BLaER1 (cell line): ENCODE data around the gene MPI.
"Not testable (repeated sequence)": the region's sequence is repeated elsewhere in the genome, so short reads cannot be mapped to it uniquely, and the experiment has no call there.

Experiments
- H3K27ac ChIP-seq: shearing (Covaris generic); formaldehyde crosslinking; 2 replicates; pipeline ENCODE4 v1.8.1; 2022
- H3K27me3 ChIP-seq: shearing (Covaris generic); formaldehyde crosslinking; 2 replicates; pipeline ENCODE4 v1.8.1; 2022
- H3K36me3 ChIP-seq: shearing (Covaris generic); formaldehyde crosslinking; 2 replicates; pipeline ENCODE4 v1.8.1; 2022
- H3K4me1 ChIP-seq: shearing (Covaris generic); formaldehyde crosslinking; 2 replicates; pipeline ENCODE4 v1.8.1; 2022
- H3K4me2 ChIP-seq: shearing (Covaris generic); formaldehyde crosslinking; 2 replicates; pipeline ENCODE4 v1.8.1; 2022
- H3K4me3 ChIP-seq: shearing (Covaris generic); formaldehyde crosslinking; 2 replicates; pipeline ENCODE4 v1.8.1; 2022
- H3K9ac ChIP-seq: shearing (Covaris generic); formaldehyde crosslinking; 2 replicates; pipeline ENCODE4 v1.8.1; 2022
- H3K9me3 ChIP-seq: shearing (Covaris generic); formaldehyde crosslinking; 2 replicates; pipeline ENCODE4 v1.8.1; 2022
- H4K20me1 ChIP-seq: shearing (Covaris generic); formaldehyde crosslinking; 2 replicates; pipeline ENCODE4 v1.8.1; 2022
- Cebpa-rat ChIP-seq: shearing (Covaris generic); IDR thresholded peaks from 2 replicates; pipeline ENCODE4 v1.8.1; 2022

MPI gene

DNA sequence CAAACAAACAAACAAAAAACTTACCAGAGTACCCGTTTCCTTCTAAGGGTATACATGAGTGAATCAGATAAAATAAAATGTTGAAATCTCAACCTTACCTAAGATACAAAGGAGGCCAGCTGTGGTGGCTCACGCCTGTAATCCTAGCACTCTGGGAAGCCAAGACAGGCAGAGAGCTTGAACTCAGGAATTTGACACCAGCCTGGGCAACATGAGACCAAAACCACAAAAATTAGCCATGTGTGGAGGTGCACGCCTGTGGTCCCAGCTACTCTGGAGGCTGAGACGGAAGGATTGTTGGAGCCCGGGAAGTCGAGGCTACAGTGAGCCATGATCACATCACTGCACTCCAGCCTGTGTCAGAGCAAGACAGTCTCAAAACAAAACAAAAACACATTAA lies 27.8 kb downstream of the MPI start:
- Histone ChIP-seq H3K36me3 (peaks cover 97% of the 10 kb centered on the region), H3K27me3 (no peaks in the 10 kb centered on the region), H3K4me3 (no peak overlapping the region), H3K4me1 (no peaks in the 10 kb centered on the region), H3K27ac (no peak overlapping the region), H3K4me2 (no peak overlapping the region), H3K9ac (no peak overlapping the region), H3K9me3 (no peaks in the 10 kb centered on the region), H4K20me1 (peaks cover 27% of the 10 kb centered on the region)
- TF ChIP-seq Cebpa-rat, result no peak

DNA sequence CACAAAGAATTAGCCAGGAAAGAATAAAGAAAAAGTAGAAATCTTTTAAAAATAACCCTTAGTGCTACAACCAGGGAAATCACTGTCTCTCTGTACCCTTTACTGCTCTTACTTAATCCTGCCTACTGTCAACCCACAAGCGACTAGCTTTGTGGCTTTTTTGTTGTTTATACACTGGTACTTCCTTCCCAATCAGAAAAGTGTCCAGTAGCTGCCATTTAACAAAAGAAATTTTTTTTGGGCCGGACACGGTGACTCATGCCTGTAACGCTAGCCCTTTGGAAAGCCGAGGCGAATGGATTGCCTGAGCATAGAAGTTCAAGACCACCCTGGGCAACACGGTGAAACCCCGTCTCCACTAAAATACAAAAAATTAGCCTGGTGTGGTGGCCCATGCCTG lies 30.6 kb downstream of the MPI start:
- TF ChIP-seq Cebpa-rat, result no peak
- peaks cover 100% of the 10 kb centered on the region for H3K36me3 ChIP-seq

DNA sequence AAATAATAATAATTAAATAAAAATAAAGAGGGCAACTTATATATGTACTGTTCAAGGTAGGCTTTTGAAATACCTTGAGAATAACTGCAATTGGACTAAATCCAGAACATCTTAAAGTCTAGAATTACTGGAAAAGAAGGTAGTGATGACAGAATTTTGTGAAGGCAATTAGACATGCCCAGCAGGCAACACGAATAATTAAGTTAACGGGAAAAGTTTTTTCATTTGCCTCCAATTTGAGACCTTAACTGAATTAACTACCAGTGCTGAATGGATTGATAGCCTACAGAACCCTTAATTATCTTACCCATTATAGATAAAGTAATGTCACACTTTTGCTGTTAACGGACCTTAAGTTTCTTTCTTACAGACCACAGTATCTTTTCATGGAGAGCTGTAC lies 34.7 kb downstream of the MPI start:
- H3K4me1 ChIP-seq, result no peaks in the 10 kb centered on the region
- H3K4me3 ChIP-seq, result no peak overlapping the region
- no peak overlapping the region for H3K4me2 ChIP-seq
- peaks cover 74% of the 10 kb centered on the region for H4K20me1 ChIP-seq
- no peaks in the 10 kb centered on the region for H3K27me3 ChIP-seq
- no peak overlapping the region for H3K9ac ChIP-seq
- TF ChIP-seq Cebpa-rat, result no peak
- no peak overlapping the region for H3K27ac ChIP-seq
- H3K9me3 ChIP-seq, result no peaks in the 10 kb centered on the region
- peaks cover 100% of the 10 kb centered on the region for H3K36me3 ChIP-seq

More for the DNA sequence above, 30.6 kb downstream of the MPI start:
- H3K9me3 ChIP-seq, result no peaks in the 10 kb centered on the region
- H3K4me3 ChIP-seq, result no peak overlapping the region
- H3K9ac ChIP-seq, result no peak overlapping the region
- no peak overlapping the region for H3K27ac ChIP-seq
- no peaks in the 10 kb centered on the region for H3K27me3 ChIP-seq
- H4K20me1 ChIP-seq, result peaks cover 52% of the 10 kb centered on the region
- H3K4me1 ChIP-seq, result no peaks in the 10 kb centered on the region
- H3K4me2 ChIP-seq, result no peak overlapping the region

DNA sequence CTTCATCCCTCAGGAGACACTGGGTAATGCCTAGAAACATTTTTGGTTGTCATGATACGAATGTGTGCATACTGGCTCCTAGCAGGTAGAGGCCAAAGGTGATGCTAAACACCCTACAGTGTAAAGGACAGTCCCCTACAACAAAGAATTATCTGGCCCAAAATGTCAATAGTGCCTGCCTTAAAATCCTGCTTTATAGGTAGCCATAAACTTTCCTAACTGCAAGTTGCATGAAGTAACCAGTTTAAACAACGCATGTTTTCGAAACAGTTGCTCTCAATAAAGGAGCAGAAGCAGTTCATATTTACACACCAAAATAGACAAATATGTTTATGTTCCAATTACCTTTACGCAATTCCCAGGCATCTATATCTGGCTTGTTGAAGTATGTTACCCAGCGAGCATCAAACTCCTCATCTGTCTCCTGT lies 38.9 kb downstream of the MPI start:
- H3K4me2 ChIP-seq, result no peak overlapping the region
- H4K20me1 ChIP-seq, result peaks cover 91% of the 10 kb centered on the region
- H3K36me3 ChIP-seq, result peaks cover 91% of the 10 kb centered on the region
- H3K4me1 ChIP-seq, result no peaks in the 10 kb centered on the region
- TF ChIP-seq Cebpa-rat, result no peak
- no peak overlapping the region for H3K9ac ChIP-seq
- no peak overlapping the region for H3K4me3 ChIP-seq
- no peaks in the 10 kb centered on the region for H3K27me3 ChIP-seq
- H3K9me3 ChIP-seq, result no peaks in the 10 kb centered on the region
- no peak overlapping the region for H3K27ac ChIP-seq

DNA sequence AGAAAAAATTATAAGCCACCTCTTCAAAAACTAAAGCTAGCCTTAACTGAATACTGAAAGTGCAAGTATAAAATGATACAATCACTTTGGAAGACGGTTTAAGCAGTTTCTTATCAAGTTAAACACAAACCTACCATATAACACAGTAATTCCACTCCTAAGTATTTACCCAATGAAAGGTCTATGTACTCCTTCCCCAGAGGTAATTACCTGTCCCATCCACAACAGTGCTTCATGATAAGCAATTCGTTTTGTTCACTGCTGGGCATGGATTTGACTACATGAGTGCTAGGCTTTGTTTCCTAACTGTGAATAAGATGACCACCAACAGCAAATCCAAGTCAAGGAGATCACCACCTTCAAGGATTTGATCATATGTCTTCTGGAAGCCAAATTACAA lies 43.7 kb downstream of the MPI start:
- Histone ChIP-seq H3K9ac (no peak overlapping the region), H4K20me1 (peaks cover 84% of the 10 kb centered on the region)

DNA sequence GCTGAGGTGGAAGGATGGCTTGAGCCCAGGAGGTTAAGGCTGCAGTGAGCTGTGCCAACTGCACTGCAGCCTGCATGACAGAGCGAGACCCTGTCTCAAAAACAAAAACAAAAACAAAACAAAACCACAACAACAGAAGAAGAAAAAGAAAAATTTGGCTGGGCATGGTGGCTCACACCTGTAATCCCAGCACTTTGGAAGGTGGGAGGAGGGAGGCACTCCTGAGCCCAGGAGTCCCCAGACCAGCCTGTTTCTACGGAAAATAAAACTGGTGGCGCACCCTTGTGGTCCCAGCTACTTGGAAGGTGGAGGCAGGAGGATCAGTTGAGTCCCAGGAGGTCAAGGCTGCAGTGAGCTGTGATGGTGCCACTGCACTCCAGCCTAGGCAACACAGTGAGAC lies 45.4 kb downstream of the MPI start:
- not testable (repeated sequence) for H3K27ac ChIP-seq, H3K4me3 ChIP-seq, H3K9me3 ChIP-seq, H3K27me3 ChIP-seq, H3K9ac ChIP-seq
- peaks cover 35% of the 10 kb centered on the region for H3K4me1 ChIP-seq
- H3K36me3 ChIP-seq, result peaks cover 39% of the 10 kb centered on the region
- H3K4me2 ChIP-seq, result peak overlapping the region; percentile 40
- peaks cover 68% of the 10 kb centered on the region for H4K20me1 ChIP-seq

More for the DNA sequence above, 43.7 kb downstream of the MPI start:
- TF ChIP-seq Cebpa-rat, result no peak
- Histone ChIP-seq H3K27ac (no peak overlapping the region), H3K4me1 (peaks cover 34% of the 10 kb centered on the region), H3K4me3 (no peak overlapping the region), H3K36me3 (peaks cover 55% of the 10 kb centered on the region), H3K9me3 (no peaks in the 10 kb centered on the region), H3K4me2 (no peak overlapping the region), H3K27me3 (no peaks in the 10 kb centered on the region)

DNA sequence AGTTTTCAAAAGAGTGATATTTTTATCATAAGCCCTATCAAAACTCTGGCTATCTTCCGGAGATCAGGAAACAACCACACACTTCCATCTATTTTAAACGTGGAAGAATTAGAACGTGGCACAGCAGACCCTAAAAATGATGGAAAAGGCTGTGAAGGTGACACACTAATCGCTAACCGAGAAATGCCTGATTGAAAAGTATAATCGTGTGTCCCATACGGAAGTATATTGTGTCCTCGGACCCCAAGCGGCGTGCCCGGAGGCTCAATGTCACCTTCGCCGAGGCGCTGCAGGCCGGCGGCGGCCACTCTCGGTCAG lies 47.4 kb downstream of the MPI start:
- TF ChIP-seq Cebpa-rat, result no peak
- Histone ChIP-seq H3K27ac (peak overlapping the region; percentile 96), H3K27me3 (no peaks in the 10 kb centered on the region), H3K4me2 (peak overlapping the region; percentile 91), H3K9ac (peak overlapping the region; percentile 97), H3K36me3 (peaks cover 19% of the 10 kb centered on the region; the same call in 1 of the 2 replicates), H4K20me1 (peaks cover 49% of the 10 kb centered on the region), H3K4me3 (peak overlapping the region; percentile 97), H3K4me1 (peaks cover 35% of the 10 kb centered on the region), H3K9me3 (no peaks in the 10 kb centered on the region)

DNA sequence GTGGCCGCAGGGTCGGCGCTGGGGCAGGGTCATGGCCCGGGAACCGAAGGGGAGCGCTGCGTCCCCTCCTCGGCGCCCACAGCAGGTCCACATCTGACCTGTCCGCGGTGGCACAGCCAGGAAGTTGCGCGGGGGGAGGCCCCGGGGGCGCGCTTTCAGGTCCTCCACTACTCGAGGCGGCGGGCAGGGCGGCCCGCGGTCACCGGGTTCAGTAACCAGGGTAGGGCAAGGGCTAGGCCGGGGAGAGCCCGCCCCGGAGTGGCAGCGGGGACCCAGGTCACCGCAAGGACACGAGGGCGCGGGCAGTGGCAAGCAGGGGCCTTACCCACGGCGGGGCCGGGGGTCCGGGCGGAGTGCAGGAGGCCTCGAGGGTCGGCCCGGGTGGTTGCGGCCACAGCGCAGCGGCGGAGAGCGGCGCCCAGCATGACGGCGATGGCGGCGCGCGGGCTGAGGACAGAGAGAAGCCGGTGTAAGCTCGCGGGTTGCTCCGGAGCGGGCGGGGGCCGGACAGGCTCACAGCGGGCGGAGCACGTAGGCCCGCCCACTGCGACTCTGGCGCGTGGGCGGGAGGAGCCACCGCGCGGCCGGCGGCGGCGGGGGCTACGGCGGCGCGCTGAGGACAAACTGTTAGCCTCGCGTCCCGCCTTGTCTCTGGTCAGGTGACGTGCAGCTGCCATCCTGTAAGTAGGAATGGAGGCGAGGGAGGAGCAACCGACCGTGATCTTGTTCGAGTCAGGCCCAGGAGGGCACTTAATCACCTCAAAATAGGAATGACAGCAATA lies 47.9 kb downstream of the MPI start, which contains the start of gene COX5A:
Gene COX5A, minus strand, starts transcription at position 484 of the 782 bp plus-strand sequence. Its CDS starts 59 bp downstream, at position 425.
- Histone ChIP-seq H3K9ac (peak within 1 kb of the TSS; percentile 97), H3K27ac (peak within 1 kb of the TSS; percentile 96), H4K20me1 (peaks cover 44% of the 10 kb centered on the region), H3K4me2 (peak within 1 kb of the TSS; percentile 91), H3K36me3 (peaks cover 14% of the 10 kb centered on the region; the same call in 1 of the 2 replicates), H3K4me3 (peak within 1 kb of the TSS; percentile 97), H3K27me3 (no peaks in the 10 kb centered on the region), H3K4me1 (peaks cover 35% of the 10 kb centered on the region), H3K9me3 (no peaks in the 10 kb centered on the region)
- TF ChIP-seq Cebpa-rat, result no peak

DNA sequence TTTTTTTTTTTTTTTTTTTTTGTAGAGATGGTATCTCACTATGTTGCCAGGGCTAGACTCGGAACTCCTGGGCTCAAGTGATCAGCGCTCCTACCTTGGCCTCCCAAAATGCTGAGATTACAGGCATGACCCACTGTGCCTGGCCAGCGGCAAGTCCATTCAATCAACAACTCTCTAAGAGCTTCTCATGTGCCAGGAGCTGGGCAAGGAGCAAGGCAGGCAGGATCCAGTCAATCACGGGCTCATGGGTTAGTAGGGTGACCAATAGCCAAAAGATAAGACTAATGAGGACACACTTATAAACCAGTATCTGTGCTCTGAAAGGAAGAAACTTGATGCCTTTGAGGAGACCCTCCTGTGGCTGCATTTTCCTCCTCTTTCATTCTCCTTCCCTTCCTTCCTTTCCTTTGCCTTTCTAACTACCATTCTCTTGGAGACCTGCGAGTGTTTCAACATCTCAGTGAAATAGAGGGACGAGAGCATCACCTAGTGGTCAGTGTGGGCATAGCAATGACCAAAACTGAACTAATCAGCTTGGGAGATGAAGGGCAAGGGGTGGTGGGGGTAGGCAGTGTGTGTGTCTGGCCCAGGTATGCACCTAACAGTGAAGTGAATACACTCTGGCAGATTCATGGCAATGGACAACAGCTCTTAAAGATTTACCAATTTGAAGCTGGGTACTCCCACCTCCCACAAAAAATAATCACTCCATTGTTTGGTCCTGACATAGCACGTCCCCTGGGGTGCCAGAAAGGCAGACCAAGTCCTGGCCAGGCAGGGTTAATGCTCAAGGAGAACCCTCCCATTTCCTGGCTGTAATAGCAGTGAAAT lies 60.5 kb downstream of the MPI start:
- Histone ChIP-seq H4K20me1 (peaks cover 9% of the 10 kb centered on the region; the same call in 1 of the 2 replicates), H3K4me1 (peaks cover 12% of the 10 kb centered on the region), H3K4me2 (no peak overlapping the region), H3K36me3 (no peaks in the 10 kb centered on the region), H3K4me3 (no peak overlapping the region), H3K9ac (no peak overlapping the region), H3K27me3 (peaks cover 11% of the 10 kb centered on the region), H3K9me3 (no peaks in the 10 kb centered on the region), H3K27ac (no peak overlapping the region)
- TF ChIP-seq Cebpa-rat, result no peak

DNA sequence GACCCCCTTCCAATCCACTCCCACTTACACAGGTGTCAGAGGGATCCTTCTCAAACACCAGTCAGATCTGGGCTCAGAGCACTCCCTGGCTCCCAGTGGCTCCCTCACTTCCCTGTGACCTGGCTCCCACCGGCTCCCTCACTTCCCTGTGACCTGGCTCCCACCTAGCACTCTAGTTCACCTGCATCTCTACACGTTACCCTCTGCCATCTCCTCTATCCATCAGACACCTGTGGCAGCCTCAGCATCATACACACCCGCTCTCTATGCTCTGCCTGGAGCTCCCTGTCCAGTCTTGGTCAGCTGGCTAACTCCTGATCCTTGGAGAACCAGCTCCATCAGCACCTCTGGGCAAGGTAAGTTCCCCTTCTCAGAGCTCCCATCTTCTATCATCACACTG lies 61.2 kb downstream of the MPI start:
- Histone ChIP-seq H3K36me3 (no peaks in the 10 kb centered on the region), H4K20me1 (peaks cover 11% of the 10 kb centered on the region; the same call in 1 of the 2 replicates), H3K4me3 (no peak overlapping the region), H3K4me1 (peaks cover 18% of the 10 kb centered on the region), H3K27me3 (peaks cover 18% of the 10 kb centered on the region), H3K9me3 (peaks cover 4% of the 10 kb centered on the region; the same call in 1 of the 2 replicates), H3K4me2 (no peak overlapping the region), H3K9ac (no peak overlapping the region), H3K27ac (no peak overlapping the region)
- TF ChIP-seq Cebpa-rat, result no peak
